H7 (cell line): ENCODE results near the gene EPB41. TPM values are rescaled to one million over a fixed set of nuclear protein-coding genes. Genes with fewer than 3 reads are reported as not detected.

Experiments used
- DNase-seq: peaks from one replicate; pipeline ENCODE4 v3.0.0; 2012
- H3K27me3 ChIP-seq: 2 replicates; pipeline ENCODE4 v1.6.0; 2011; ENCODE audit warnings: mild to moderate bottlenecking, low read length; ENCODE audit not compliant: control insufficient read depth, insufficient read depth
- H3K36me3 ChIP-seq: replicated peaks from 2 replicates; pipeline ENCODE4 v1.5.1; 2011; ENCODE audit warnings: low read length; ENCODE audit not compliant: control insufficient read depth, insufficient read depth
- H3K4me3 ChIP-seq: 2 replicates; pipeline ENCODE4 v1.5.1; 2011; ENCODE audit warnings: low read depth, mild to moderate bottlenecking, control low read depth, low read length, moderate library complexity; ENCODE audit not compliant: insufficient read depth
- total RNA-seq: library from RNA; depleted of rRNA; stranded (reverse); fragments of >200 nt; shearing (Covaris generic); gene quantifications from 2 replicates; pipeline ENCODE4 v1.2.3, GENCODE V29; 2014; rRNA removed

Gene EPB41
- total RNA-seq, 1 experiment from 2014 or later, result 58.7 TPM

DNA sequence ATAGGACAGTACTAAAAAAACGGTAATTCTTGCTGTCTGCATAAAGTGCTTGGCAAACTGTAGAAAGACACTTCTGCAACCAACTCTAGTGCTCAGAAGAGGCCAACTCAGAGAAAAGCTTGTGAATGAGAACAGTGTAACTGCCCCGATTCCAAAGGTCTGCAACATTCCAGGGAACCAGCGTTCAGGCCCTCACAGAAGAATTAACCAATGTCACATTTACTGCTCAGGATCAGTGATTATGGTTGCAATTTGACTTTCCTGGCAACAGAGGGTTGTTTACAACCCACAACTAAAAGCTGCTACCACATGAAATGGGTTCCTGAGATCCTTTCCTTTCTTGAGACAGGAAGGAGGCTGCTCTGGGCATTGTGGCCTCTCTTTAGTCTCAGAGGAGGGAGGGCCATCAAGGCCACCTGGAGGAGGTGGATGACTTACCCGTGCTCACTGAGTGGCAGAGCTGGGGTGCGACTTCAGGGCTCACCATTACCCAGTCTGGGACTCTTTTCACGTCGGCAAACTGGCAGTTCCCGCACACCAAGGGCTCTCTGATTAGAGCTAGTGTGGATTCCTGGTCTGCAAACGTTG is 252.0 kb downstream of the EPB41 start:
- Histone ChIP-seq H3K4me3 (no peak overlapping the region), H3K27me3 (no peaks in the 10 kb centered on the region), H3K36me3 (peaks cover 3% of the 10 kb centered on the region)
- DNase-seq, result no peak

DNA sequence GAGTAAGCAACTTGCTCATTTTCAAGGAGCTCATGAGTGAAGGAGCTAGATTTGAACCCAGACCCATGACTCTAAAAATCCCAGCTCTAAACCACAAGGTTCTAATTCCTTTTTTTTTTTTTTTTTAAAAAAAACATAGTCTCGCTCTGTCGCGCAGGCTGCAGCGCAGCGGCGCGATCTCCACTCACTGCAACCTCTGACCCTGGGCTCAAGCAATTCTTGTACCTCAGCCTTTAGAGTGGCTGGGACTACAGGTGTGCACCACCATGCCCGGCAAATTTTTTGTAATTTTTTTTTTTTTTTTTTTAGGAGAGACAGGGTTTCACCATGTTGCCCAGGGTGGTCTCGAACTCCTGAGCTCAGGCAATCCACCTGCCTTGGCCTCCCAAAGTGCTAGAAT is 253.5 kb downstream of the EPB41 start:
- Histone ChIP-seq H3K4me3 (no peak overlapping the region), H3K36me3 (peaks cover 3% of the 10 kb centered on the region), H3K27me3 (no peaks in the 10 kb centered on the region)
- no peak for DNase-seq

Other genes starting within 250 kb of the EPB41 start
- 20.9 and 22.5 TPM in 2 replicates for gene GMEB1, start 245.8 kb upstream of the EPB41 start, total RNA-seq
- gene YTHDF2, start 177.6 kb upstream of the EPB41 start, total RNA-seq, result 114 and 137 TPM in 2 replicates
- 0.52 and 0.81 TPM in 2 replicates for gene OPRD1, start 102.4 kb upstream of the EPB41 start, total RNA-seq
- 53.7 and 59.5 TPM in 2 replicates for gene TMEM200B, start 209.3 kb downstream of the EPB41 start, total RNA-seq